ENCODE results near the gene RPGRIP1L.

DNA sequence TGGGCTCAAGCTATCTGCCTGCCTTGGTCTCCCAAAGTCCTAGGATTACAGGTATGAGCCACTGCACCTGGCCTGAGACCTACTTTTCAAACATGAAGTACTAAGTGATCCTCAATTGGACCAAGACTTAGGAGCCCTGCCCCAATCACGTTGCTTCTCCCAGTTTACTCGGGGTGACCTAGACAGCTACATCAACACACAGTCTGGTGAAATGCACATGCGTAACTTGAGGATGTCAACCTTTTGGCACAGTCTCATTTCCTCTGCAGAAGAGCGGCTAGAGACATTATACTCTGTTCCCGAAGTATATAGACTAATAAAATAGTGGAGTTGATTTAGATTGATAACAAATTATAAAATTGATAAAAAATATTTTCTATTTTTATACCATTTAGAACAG is 17.4 kb upstream of the RPGRIP1L start:
- TF ChIP-seq, protein P1, sequence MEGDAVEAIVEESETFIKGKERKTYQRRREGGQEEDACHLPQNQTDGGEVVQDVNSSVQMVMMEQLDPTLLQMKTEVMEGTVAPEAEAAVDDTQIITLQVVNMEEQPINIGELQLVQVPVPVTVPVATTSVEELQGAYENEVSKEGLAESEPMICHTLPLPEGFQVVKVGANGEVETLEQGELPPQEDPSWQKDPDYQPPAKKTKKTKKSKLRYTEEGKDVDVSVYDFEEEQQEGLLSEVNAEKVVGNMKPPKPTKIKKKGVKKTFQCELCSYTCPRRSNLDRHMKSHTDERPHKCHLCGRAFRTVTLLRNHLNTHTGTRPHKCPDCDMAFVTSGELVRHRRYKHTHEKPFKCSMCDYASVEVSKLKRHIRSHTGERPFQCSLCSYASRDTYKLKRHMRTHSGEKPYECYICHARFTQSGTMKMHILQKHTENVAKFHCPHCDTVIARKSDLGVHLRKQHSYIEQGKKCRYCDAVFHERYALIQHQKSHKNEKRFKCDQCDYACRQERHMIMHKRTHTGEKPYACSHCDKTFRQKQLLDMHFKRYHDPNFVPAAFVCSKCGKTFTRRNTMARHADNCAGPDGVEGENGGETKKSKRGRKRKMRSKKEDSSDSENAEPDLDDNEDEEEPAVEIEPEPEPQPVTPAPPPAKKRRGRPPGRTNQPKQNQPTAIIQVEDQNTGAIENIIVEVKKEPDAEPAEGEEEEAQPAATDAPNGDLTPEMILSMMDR (IDR thresholded peaks at IDR 0.05), result no peak
- no peak for TF ChIP-seq EZH2 (IDR thresholded peaks at IDR 0.05)
- TF ChIP-seq EZH2phosphoT487 (IDR thresholded peaks at IDR 0.05), result no peak
